ENCODE results near the gene GSTM3.

Gene GSTM3

GRCh38 chr1:109739738-109740614, 862 bp downstream of the GSTM3 start:
- H3K27ac ChIP-seq (ENCODE audit: extremely low read depth, low read depth, low read length): peak overlapping the region; percentile 55; the same call in 1 of the 2 replicates
- CTCF ChIA-PET: interaction anchor here (1.3 kb wide), 1 partner anchor 245 kb away, joined by 6 read pairs; the partner anchor contains the start of gene AHCYL1
- H3K36me3 ChIP-seq (ENCODE audit: control insufficient read depth in 2 of 2, insufficient read depth in 1 of 2, low read length in 2 of 2): peaks cover 0 to 21% of the 10 kb centered on the region in 2 experiments; a peak in 1 of 3 replicates
- no peaks in the 10 kb centered on the region for H3K9me3 ChIP-seq (ENCODE audit: control insufficient read depth, insufficient read depth, low read depth, low read length)
- POLR2A ChIA-PET: interaction anchor here (0.8 kb wide), 1 partner anchor 192 kb away, joined by 3 read pairs; the partner anchor contains the start of gene GNAI3
- H3K4me3 ChIP-seq (ENCODE audit: low read depth, low read length): peak overlapping the region; percentile 53
- no peaks in the 10 kb centered on the region for H3K4me1 ChIP-seq (ENCODE audit: control insufficient read depth, insufficient read depth, low read length)
- TF ChIP-seq ZNF114 (tag by site-specific recombination; IDR thresholded peaks at IDR 0.05) (peak; percentile 90; the same call in 1 of the 2 replicates), ZBTB48 (tag by site-specific recombination; IDR thresholded peaks at IDR 0.05) (peak; percentile 68), ZNF146 (tag by site-specific recombination; IDR thresholded peaks at IDR 0.05) (no peak), PBX3 (CRISPR knock-in tag; IDR thresholded peaks at IDR 0.05) (0 out of 2 replicates have a peak, but pooled peaks have one; percentile 35), SP2 (tag by site-specific recombination; IDR thresholded peaks at IDR 0.05) (peak; percentile 23; the same call in 1 of the 2 replicates), ZNF658 (tag by site-specific recombination; IDR thresholded peaks at IDR 0.05) (no peak), IKZF3 (tag by site-specific recombination; IDR thresholded peaks at IDR 0.05) (no peak), GLIS2 (tag by site-specific recombination; IDR thresholded peaks at IDR 0.05) (peak; percentile 32; the same call in 1 of the 2 replicates), KLF16 (tag by site-specific recombination; IDR thresholded peaks at IDR 0.05) (0 out of 2 replicates have a peak, but pooled peaks have one; percentile 65), PATZ1 (tag by site-specific recombination; IDR thresholded peaks at IDR 0.05) (peak; percentile 26; the same call in 1 of the 2 replicates), PRDM10 (tag by site-specific recombination; IDR thresholded peaks at IDR 0.05) (peak; percentile 34), ZNF449 (tag by site-specific recombination; IDR thresholded peaks at IDR 0.05) (no peak), KLF8 (tag by site-specific recombination; IDR thresholded peaks at IDR 0.05) (0 out of 2 replicates have a peak, but pooled peaks have one; percentile 43), ZBTB7A (tag by site-specific recombination; IDR thresholded peaks at IDR 0.05; ENCODE audit: low read depth) (0 out of 2 replicates have a peak, but pooled peaks have one; percentile 13), GLIS1 (tag by site-specific recombination; IDR thresholded peaks at IDR 0.05) (0 out of 2 replicates have a peak, but pooled peaks have one; percentile 21), ZNF76 (tag by site-specific recombination; IDR thresholded peaks at IDR 0.05; ENCODE audit: borderline replicate concordance, low read depth) (0 out of 2 replicates have a peak, but pooled peaks have one; percentile 26), ZBTB20 (tag by site-specific recombination; IDR thresholded peaks at IDR 0.05) (peak; percentile 10; the same call in 1 of the 2 replicates), ZNF501 (tag by site-specific recombination; IDR thresholded peaks at IDR 0.05) (no peak), ZBTB26 (tag by site-specific recombination; optimal IDR thresholded peaks at IDR 0.05) (peak; percentile 43), ZXDB (tag by site-specific recombination; IDR thresholded peaks at IDR 0.05) (peak; percentile 80), SP7 (tag by site-specific recombination; IDR thresholded peaks at IDR 0.05) (0 out of 2 replicates have a peak, but pooled peaks have one; percentile 14), SP3 (tag by site-specific recombination; IDR thresholded peaks at IDR 0.05) (peak; percentile 77), INSM2 (tag by site-specific recombination; IDR thresholded peaks at IDR 0.05) (0 out of 2 replicates have a peak, but pooled peaks have one; percentile 15), ZNF324 (tag by site-specific recombination; IDR thresholded peaks at IDR 0.05) (no peak)

All from HEK293 (cell line).